MM.1S (cell line): ENCODE data around the gene STX4.

Source experiments
- EZH2 ChIP-seq: fragments of 300-600 bp; sonication (generic); optimal IDR thresholded peaks from 2 replicates; pipeline ENCODE3; 2017; ENCODE audit warnings: low read depth, mild to moderate bottlenecking, antibody characterized with exemption, low read length, mixed read lengths
- TF ChIP-seq, protein P1 (sequence below): fragments of 300-600 bp; sonication (generic); IDR thresholded peaks from 2 replicates; pipeline ENCODE4 v1.5.1; 2016; ENCODE audit warnings: antibody characterized with exemption, low read length, mixed read lengths

DNA sequence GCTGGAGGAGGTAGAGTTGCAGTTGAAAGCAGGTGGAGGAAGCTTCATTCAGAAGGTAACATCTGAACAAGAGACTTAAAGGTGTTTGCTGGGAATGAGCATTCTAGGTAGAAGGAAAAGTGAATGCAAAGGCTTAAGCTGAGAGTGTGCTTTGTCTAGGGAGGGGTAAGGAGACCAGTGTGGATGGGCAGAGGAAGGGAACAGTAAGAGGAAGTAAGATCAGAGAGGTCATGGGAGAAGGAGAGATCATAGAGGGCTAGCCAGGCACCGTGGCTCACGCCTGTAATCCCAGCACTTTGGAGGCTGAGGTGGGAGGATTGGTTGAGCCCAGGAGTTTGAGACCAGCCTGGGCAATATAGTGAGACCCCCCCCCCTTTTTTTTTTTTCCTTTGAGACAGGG is 3.3 kb downstream of the STX4 start:
- TF ChIP-seq, protein P1, sequence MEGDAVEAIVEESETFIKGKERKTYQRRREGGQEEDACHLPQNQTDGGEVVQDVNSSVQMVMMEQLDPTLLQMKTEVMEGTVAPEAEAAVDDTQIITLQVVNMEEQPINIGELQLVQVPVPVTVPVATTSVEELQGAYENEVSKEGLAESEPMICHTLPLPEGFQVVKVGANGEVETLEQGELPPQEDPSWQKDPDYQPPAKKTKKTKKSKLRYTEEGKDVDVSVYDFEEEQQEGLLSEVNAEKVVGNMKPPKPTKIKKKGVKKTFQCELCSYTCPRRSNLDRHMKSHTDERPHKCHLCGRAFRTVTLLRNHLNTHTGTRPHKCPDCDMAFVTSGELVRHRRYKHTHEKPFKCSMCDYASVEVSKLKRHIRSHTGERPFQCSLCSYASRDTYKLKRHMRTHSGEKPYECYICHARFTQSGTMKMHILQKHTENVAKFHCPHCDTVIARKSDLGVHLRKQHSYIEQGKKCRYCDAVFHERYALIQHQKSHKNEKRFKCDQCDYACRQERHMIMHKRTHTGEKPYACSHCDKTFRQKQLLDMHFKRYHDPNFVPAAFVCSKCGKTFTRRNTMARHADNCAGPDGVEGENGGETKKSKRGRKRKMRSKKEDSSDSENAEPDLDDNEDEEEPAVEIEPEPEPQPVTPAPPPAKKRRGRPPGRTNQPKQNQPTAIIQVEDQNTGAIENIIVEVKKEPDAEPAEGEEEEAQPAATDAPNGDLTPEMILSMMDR: no peak
- no peak for TF ChIP-seq EZH2
